GM12878 (cell line): ENCODE results near the gene SNAPC2. TPM values are rescaled to one million over a fixed set of nuclear protein-coding genes. Genes with fewer than 3 reads are reported as not detected.

ENCODE experiments used
- ATAC-seq: fragments of 200-7000 bp; cut with Tn5 transposase; 3 replicates; pipeline ENCODE4 v1.9.1; 2020; ENCODE audit warnings: mild to moderate bottlenecking, moderate library complexity
- BruUV-seq: library from RNA; stranded (reverse); fragments of 400-500 nt; replicated peaks from 2 replicates; lab custom pipeline; 2021; lab: Mats Ljungman, UMichigan
- CTCF ChIA-PET: fragments of 300-600 bp; sonication (Branson Sonifier 250); formaldehyde crosslinking; extraction: SDS; loops from one replicate; lab custom pipeline; 2021; ENCODE audit warnings: inconsistent platforms; lab: Yijun Ruan, JAX
- POLR2A ChIA-PET: fragments of 350-600 bp; formaldehyde crosslinking; extraction: SDS; loops from one replicate; lab custom pipeline; 2021; ENCODE audit warnings: inconsistent platforms; lab: Charles Lee
- RAD21 ChIA-PET: fragments of 300-600 bp; sonication (Branson Sonifier 250); formaldehyde crosslinking; loops from one replicate; lab custom pipeline; 2023; ENCODE audit warnings: antibody characterized with exemption; ENCODE audit not compliant: unreplicated experiment; lab: Charles Lee
- SMC1A ChIA-PET: fragments of 300-600 bp; sonication (Branson Sonifier 250); formaldehyde crosslinking; loops from one replicate; lab custom pipeline; 2023; ENCODE audit not compliant: unreplicated experiment, uncharacterized antibody; lab: Charles Lee
- DNase-seq: peaks from one replicate; pipeline ENCODE4 v3.0.0-alpha.2; 2011; ENCODE audit warnings: low read depth, low spot score
- FAIRE-seq: peaks from 3 replicates; lab custom pipeline; 2011; peaks lifted over from hg19 to GRCh38; lab: Jason Lieb, UNC
- H2AFZ ChIP-seq: 2 replicates; pipeline ENCODE4 v1.6.0; 2011; ENCODE audit warnings: low read depth, low read length, control low read depth; ENCODE audit not compliant: control insufficient read depth
- H3K27ac ChIP-seq: 2 replicates; pipeline ENCODE4 v1.5.1; 2011; ENCODE audit warnings: control low read depth; ENCODE audit not compliant: control insufficient read depth, insufficient read depth
- H3K27me3 ChIP-seq, 2 experiments: replicated peaks in 1 of 2; 2 replicates each; pipeline versions ENCODE4 v1.6.0 to v1.6.1; 2011; ENCODE audit warnings: low read length in 1 of 2; ENCODE audit not compliant: control insufficient read depth in 2 of 2, insufficient read depth in 2 of 2
- H3K36me3 ChIP-seq, 2 experiments: 2 replicates each; pipeline ENCODE4 v1.5.1; 2011; ENCODE audit warnings: low read length in 1 of 2; ENCODE audit not compliant: control insufficient read depth in 2 of 2, insufficient read depth in 2 of 2
- H3K4me1 ChIP-seq: 2 replicates; pipeline ENCODE4 v1.6.1; 2011; ENCODE audit warnings: mild to moderate bottlenecking, low read length, moderate library complexity, mixed read lengths; ENCODE audit not compliant: control insufficient read depth, insufficient read depth
- H3K4me2 ChIP-seq: 2 replicates; pipeline ENCODE4 v1.6.0; 2011; ENCODE audit warnings: control low read depth; ENCODE audit not compliant: control insufficient read depth, insufficient read depth
- H3K4me3 ChIP-seq: fragments of 200-600 bp; sonication (generic); 2 replicates; pipeline ENCODE4 v1.5.1; 2016
- H3K79me2 ChIP-seq: 2 replicates; pipeline ENCODE4 v1.6.0; 2011; ENCODE audit warnings: low read length; ENCODE audit not compliant: control insufficient read depth, insufficient read depth
- H3K9ac ChIP-seq: 2 replicates; pipeline ENCODE4 v1.8.0; 2011; ENCODE audit warnings: low read length, control low read depth, mixed read lengths; ENCODE audit not compliant: control insufficient read depth, insufficient read depth
- H3K9me3 ChIP-seq: replicated peaks from 3 replicates; pipeline ENCODE4 v1.5.1; 2011; ENCODE audit warnings: mild to moderate bottlenecking, low read length; ENCODE audit not compliant: control insufficient read depth, insufficient read depth
- H4K20me1 ChIP-seq: 2 replicates; pipeline ENCODE4 v1.6.0; 2011; ENCODE audit not compliant: control insufficient read depth, insufficient read depth
- CBFB ChIP-seq: IDR thresholded peaks from 2 replicates; pipeline ENCODE4 v1.6.1; 2016; ENCODE audit warnings: antibody characterized with exemption, low read depth
- CEBPZ ChIP-seq: fragments of 150-350 bp; IDR thresholded peaks from 2 replicates; pipeline ENCODE4 v1.6.1; 2016; ENCODE audit warnings: low read depth, low read length
- EP300 ChIP-seq, 2 experiments: fragments of 150-350 bp in 1 of 2; IDR thresholded peaks; 2 replicates each; pipeline ENCODE4 v1.6.1; 2011 to 2012; ENCODE audit warnings: low read depth in 2 of 2, low read length in 2 of 2, borderline replicate concordance in 1 of 2, improper control_type of control experiment in 1 of 2, inconsistent platforms in 1 of 2; ENCODE audit not compliant: control insufficient read depth in 1 of 2
- POLR2A ChIP-seq: IDR thresholded peaks from 2 replicates; pipeline ENCODE4 v1.6.1; 2011; ENCODE audit warnings: low read depth, mild to moderate bottlenecking, low read length
- WGBS: methylation state at CpG from one replicate; pipeline ENCODE4 v1.1.6; 2016; ENCODE audit warnings: low lambda C conversion rate; ENCODE audit not compliant: insufficient replicate concordance, insufficient coverage; ENCODE audit errors: missing lambda C conversion rate; 5-methylcytosine and 5-hydroxymethylcytosine counted together
- in situ Hi-C: fragments of 300-500 bp; cut with MboI; formaldehyde crosslinking; loops from 9 replicates; pipeline ENCODE4 v1.14.3; 2018; ENCODE audit warnings: mixed read lengths
- intact Hi-C: fragments of 100-400 bp; cut with micrococcal nuclease; formaldehyde crosslinking; loops from one replicate; pipeline ENCODE4 v1.14.2; 2022; ENCODE audit not compliant: unreplicated experiment
- polyA plus RNA-seq, 11 experiments: library from polyadenylated mRNA; depleted of rRNA in 4 of 11; unstranded in 6 of 11; stranded (reverse) in 5 of 11; fragments of >200 nt; fragmentation: Nextera tagmentation in 4 of 11; fragmentation: Illumina TruSeq in 1 of 11; extraction: Ambion mirVana in 4 of 11; extraction: Trizol in 1 of 11; gene quantifications; 1 replicate in 1 of 11; 2 replicates in 10 of 11; pipeline versions ENCODE4 v1.2.1 to v1.2.3, GENCODE V29; 2011 to 2016; ENCODE audit warnings: inconsistent platforms in 2 of 11, missing spikeins in 2 of 11, low read depth in 1 of 11
- total RNA-seq, 4 experiments: library from RNA; depleted of rRNA in 3 of 4; stranded (reverse); fragments of >200 nt in 3 of 4; fragmentation: Illumina TruSeq in 1 of 4; extraction: Trizol in 1 of 4; gene quantifications; 2 replicates each; pipeline versions ENCODE4 v1.2.1 to v1.2.3, GENCODE V29; 2013 to 2021

SNAPC2 gene
- total and polyA plus RNA-seq, 10 of the 15 experiments (the other 5 are each of a cell fraction or from before 2014, with no cell fraction given): 0.19 to 20.8 (median 12.6) TPM

GRCh38 chr19:7912697-7913564 is 7.2 kb upstream of the SNAPC2 start:
- no peak for DNase-seq
- POLR2A ChIA-PET: no interaction called here
- WGBS: 94% methylated on average over 34 of the region's 39 CpGs

More at GRCh38 chr19:7912697-7913564, 7.2 kb upstream of the SNAPC2 start:
- Histone ChIP-seq H3K79me2 (no peaks in the 10 kb centered on the region; the same call in 1 of the 2 replicates), H4K20me1 (no peaks in the 10 kb centered on the region), H3K9ac (no peak overlapping the region), H3K4me3 (no peak overlapping the region), H3K4me1 (no peaks in the 10 kb centered on the region), H3K27me3 (peaks cover 8 to 10% of the 10 kb centered on the region in 2 experiments), H3K9me3 (no peaks in the 10 kb centered on the region), H3K36me3 (peaks cover 0 to 14% of the 10 kb centered on the region in 2 experiments; a peak in 3 of 4 replicates), H2AFZ (no peak overlapping the region), H3K4me2 (no peak overlapping the region), H3K27ac (no peak overlapping the region)
- no TSS peak for BruUV-seq
- ChIA-PET SMC1A (no interaction called here), RAD21 (interaction anchor here (0.6 kb wide), 1 partner anchor 617 kb away, joined by 3 read pairs; no protein-coding TSS in a partner anchor), CTCF (no interaction called here)
- no peak for TF ChIP-seq CEBPZ
- peak; percentile 33; the same call in 1 of the 2 replicates for TF ChIP-seq POLR2A
- no peak for TF ChIP-seq EP300 (IDR thresholded peaks at IDR 0.05; ENCODE audit: borderline replicate concordance in 1 of 2, control insufficient read depth in 1 of 2, low read depth in 2 of 2, low read length in 2 of 2)
- no peak for TF ChIP-seq CBFB
- ATAC-seq: no peak
- in situ Hi-C loops (no loop called here), intact Hi-C loops (no loop called here)
- FAIRE-seq: no peak
